Hepatocyte (in vitro differentiated cells): Measurements from ENCODE around the gene ARHGAP15.

Experiments
- CTCF ChIP-seq: fragments of 200-600 bp; sonication (generic); IDR thresholded peaks from 2 replicates; pipeline ENCODE4 v1.5.1; 2016; ENCODE audit warnings: antibody characterized with exemption, mild to moderate bottlenecking; ENCODE audit not compliant: poor library complexity
- EZH2phosphoT487 ChIP-seq: fragments of 200-600 bp; sonication (generic); IDR thresholded peaks from one replicate; pipeline ENCODE4 v1.6.1; 2018; ENCODE audit warnings: antibody characterized with exemption, mild to moderate bottlenecking, low read depth, moderate library complexity; ENCODE audit not compliant: unreplicated experiment, severe bottlenecking

- TF ChIP-seq CTCF: no peak
- TF ChIP-seq EZH2phosphoT487: no peak
Observed at GRCh38 chr2:143321994-143322393, 192.8 kb downstream of the ARHGAP15 start.
